Stromal cell of bone marrow (primary cell): ENCODE measurements around the gene NPEPL1.

Experiments
- DNase-seq: peaks from one replicate; pipeline ENCODE4 v3.0.0-alpha.2; 2012; ENCODE audit warnings: low read depth

The NPEPL1 gene

DNA sequence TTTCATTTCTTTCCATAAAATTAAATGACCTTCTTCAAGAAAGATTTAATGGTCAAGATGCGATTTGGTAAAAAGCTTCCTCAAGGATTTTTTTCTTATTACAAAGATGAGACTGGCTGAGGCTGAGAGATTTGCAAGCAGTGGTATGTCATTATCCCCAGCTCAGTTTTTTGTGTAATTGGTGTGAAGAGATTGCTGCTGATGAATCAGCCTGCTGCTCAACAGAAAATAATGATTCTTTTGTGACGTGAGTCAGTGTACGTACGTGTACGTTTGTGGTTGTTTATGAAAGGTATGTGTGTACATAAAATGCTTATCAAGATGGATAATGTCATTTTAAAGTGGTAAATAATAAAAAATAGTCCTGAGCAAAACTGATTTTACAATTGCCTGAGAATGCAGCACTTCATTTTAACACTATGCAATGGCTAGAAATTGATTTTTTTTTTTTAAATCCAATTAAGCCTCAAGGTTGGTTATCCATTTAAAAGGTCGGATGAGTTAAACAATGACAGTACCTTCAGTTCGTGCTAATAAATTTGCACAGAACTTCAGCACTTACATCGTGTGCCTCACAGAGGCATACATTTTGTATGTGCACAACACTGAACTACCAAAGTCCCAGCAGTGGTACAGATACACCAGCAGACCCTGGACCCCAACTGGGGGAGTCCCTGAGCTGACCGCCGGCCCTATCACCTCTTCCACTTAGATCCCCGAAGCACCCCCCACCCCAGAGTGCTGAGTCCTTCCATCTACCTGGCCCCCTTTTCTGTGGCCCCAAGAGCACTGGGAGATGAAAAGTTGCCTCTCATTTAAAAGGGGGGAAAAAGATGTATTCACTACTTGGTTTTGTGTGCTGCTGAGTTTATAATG lies 9.7 kb upstream of the NPEPL1 start:
- DNase-seq: no peak

DNA sequence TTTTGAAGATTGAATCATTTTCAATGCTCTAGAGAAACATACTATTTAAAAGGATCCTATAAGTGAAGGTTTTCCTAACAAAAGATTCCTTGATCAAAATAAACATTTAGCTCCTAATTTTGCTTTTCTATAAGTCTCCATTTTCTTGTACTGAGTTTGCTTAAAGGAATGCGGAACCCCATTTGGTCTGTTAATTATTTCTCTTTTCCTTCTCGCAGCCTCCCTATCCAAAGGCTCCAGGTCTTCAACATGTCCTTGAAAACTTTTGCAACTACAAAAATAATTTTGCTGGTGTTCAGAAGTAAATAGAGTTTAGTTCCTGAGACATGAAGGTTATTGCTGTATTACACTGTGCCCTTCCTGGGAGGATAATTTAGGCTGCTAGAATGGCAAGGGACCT lies 8.3 kb upstream of the NPEPL1 start:
- no peak for DNase-seq

DNA sequence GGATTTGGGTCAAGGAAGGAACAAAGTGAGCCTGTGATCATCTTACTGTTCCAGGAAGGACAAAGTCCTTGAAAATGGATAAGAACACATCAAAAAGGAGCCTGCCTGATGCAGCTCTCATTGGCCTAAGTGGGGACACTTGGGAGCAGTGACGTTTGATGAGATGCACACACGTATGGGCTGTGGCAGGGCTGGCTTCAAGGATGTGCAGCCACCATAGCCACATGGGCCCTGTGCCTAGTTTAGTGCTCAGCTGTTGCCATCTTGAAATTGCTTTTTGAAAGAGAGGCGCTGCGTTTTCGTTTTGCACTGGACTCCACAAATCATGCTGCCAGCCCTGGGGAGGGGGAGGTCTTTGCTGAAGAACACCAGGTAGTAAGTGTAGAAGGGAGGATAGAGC lies 6.6 kb upstream of the NPEPL1 start:
- no peak for DNase-seq

DNA sequence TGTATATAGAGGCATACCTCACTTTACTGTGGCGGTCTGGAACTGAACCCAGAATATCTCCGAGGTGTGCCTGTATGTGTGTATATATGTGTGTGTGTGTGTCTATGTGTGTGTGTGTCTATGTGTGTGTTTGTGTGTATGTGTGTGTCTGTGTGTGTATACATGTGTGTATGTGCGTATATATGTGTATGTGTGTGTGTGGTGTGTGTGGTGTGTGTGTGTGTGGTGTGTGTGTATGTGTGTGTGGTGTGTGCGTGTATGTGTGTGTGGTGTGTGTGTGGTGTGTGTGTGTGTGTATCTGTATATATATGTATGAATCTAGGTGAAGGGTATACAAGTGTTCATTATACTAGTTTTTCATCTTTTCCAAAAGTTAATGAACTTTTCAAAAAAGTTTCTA lies 4.2 kb upstream of the NPEPL1 start:
- no peak for DNase-seq

DNA sequence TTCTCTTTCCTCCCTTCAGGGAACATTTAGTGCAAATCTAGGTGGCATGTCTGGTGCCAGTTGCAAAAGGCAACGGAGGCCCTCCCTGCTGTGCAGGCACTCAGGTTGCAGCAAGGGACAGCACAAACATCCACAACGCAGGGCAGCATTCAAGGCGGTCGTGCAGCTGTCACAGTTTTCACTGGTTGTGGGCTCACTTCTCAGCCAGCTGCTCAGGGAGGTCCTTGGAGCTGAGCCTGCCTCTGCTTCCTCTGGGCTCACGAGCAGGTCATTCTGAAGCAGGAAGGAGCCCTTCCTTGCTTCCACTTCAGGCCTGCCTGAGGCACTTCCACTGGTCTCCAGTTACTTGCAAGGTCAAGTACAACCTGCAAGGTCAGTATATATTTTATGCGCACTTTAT lies 3.8 kb upstream of the NPEPL1 start:
- no peak for DNase-seq

DNA sequence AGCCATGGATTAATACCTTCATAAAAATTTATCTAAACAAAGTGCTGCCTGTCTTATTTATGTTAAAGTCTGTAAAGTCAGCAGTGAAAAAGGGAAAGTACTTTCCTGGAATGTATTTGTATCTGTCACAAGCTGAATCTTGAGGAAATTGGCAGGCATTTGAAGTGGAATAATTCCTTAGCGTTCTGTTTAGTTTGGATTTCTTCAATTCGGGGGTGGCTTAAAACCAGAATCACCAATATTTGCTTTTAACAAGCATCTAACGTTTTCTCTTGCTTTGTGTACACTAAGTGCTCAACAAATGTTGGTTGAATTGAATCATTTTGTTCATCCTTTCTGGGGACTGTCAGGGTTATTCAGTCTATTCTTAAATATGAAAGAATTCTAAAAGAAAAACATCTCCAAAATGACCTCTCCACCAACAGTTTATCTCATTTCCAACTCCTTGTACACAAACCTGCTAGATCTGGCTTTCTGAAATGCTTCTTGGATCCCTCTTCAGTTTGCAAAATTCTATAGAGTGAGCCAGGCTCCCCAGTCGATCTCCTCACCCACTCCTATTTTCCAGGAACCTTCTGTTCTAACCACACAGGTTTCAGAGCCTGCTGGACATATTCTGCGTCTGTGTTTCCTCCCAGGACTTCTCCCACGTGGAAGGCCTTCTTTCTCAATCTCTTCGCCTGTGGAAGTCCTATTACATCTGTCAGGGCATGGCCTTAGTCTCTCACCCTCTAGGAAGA lies 2.0 kb upstream of the NPEPL1 start:
- DNase-seq: peak; percentile 33

DNA sequence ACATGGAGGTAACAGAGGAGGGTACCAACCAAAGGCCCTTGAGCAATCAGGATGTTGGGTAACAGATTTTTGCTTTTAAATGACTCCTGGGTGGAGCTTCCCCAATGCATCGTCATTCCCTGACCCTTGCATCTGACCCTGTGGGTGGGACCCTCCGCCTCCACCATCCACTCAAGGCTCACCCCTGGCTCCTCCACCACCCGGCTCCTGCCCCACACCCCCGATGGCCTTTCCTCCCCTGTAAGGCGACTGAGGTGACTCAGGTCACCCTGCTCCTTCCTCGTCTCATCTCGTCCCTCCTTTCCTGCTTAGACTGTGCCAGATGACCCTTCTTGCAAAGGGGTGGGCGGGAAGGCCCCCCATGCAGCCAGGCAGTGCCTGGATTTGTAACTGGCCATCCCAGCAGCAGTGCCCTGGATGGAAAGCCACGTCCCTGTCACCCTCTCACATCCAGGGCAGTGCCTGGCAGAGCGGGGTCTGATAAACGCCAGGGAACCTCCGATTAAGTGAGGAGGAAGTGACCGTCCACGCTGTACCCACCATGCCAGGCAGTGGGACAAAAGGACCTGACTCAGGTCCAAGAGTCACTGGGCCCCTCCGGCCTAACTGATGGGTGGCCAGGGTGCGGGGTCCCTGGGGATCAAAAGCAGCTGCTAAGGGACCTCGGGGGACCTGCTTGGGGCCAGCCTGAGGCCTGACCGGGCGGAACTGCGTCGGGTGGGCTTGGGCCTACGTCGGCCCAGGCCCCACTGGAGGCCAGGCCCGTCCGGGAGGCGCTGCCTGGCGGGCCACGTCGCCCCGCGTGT lies 624 bp upstream of the NPEPL1 start:
- no peak for DNase-seq

DNA sequence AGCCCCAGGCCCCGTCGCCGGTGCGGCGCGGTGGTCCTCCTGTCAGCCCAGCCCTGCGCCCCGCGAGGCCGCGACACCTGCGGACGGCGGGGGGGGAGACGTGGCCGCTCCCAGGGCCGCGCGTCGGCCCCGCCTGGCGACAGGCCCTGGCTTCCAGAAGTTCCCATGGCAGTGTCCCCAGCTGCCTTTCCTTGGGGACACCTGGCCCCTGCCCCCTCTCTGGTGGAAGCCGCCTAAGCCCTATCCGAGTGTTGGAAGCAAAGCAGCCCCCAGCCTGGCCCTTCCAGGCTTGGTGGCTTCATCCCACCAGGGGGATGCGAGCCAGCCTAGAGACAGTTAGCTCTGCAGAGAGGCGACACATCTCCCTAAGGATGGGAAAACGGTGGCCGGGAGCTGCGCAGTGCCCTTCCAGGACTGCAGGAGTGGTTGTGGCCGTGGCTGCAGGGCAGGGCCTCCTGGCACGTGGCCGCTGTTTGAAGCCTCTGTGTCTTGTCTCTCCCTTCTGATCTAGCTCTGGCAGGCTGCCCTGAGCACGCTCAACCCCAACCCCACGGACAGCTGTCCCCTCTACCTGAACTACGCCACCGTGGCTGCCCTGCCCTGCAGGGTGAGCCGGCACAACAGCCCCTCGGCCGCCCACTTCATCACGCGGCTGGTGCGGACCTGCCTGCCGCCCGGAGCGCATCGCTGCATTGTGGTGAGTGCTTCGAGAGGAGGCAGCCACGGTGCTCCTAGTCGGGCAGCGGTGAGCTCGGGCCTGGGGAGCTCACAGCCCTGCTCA lies 816 bp downstream of the NPEPL1 start:
- DNase-seq: no peak

DNA sequence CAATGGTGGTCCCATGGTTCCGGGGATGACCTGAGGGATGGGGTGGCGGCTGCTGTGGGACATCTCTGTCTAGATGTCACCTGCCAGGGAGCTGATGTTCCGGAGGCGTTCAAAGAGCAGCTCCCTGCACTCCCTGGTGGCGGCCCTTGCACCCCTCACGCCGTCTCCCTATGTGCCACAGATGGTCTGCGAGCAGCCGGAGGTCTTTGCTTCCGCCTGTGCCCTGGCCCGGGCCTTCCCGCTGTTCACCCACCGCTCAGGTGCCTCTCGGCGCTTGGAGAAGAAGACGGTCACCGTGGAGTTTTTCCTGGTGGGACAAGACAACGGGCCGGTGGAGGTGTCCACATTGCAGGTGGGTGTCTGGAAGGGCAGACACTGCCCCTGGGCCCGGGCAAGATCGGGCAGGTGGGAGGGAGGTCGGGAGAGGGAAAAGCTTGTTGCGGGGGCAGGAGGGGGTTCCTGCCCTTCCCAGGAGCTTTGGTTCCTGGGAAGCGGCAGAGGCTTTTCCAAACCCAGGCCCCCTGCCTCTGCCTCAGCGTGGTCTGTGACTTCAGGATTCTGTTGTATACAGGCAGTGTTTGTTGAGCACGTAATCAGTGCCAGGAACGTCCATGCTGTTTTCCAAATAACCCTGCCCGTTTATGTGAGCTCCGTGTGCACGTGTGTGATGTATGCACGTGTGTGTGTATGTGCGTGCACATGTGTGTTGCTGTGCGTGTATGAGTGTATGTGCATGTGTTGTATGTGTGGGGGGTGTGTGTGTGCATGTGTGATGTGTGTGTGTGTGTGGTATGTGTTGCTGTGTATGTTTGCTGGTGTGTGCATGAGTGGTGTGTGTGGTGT lies 1.9 kb downstream of the NPEPL1 start:
- no peak for DNase-seq

DNA sequence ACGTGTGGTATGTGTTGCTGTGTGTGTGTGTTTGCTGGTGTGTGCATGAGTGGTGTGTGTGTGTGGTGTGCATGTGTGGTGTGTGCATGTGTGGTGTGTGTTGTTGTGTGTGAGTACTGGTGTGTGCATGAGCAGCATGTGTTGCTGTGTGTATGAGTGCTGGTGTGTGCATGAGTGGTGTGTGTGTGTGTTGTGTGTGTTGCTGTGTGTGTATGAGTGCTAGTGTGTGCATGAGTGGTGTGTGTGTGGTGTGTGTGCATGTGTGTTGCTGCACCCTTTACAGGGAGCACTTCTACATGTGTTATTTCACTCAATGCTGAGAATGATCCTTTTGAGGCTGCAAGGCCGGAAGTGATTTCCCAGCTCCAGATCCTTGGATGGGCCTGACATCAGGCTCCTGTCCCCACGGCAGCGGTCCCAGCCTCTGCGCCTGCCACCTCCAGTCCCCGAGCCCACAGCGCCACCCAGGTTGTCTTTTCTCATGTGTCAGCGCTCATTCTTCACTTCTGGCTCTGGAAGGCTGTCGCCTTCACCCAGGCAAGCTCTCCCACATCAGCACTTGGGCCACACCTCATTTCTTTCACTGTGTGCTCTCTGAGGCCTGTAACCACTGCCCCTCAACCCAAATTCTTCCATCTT lies 2.6 kb downstream of the NPEPL1 start:
- no peak for DNase-seq

DNA sequence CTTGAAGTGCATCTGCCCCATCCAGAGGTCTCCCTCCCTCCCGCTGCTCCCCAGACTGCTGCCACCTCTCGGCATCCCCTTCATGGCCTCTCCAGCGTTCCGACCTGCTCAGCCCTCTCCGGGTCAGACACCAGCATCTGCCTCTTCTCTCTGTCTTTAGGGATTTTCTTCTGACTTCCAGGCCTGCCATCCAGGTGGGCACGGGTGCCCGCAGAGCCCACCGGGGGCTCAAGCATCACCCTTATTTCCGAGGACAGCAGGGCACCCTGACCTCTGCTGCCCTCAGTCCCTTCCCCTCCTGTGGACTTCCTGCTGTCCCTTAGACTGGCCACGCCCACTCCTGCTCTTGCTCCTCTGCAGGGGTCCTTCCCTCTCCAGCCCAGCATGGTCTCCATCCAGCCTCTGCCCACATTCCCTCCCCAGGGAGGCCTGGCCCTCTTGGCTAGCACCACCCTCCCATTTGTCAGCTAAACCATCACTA lies 3.3 kb downstream of the NPEPL1 start:
- no peak for DNase-seq

DNA sequence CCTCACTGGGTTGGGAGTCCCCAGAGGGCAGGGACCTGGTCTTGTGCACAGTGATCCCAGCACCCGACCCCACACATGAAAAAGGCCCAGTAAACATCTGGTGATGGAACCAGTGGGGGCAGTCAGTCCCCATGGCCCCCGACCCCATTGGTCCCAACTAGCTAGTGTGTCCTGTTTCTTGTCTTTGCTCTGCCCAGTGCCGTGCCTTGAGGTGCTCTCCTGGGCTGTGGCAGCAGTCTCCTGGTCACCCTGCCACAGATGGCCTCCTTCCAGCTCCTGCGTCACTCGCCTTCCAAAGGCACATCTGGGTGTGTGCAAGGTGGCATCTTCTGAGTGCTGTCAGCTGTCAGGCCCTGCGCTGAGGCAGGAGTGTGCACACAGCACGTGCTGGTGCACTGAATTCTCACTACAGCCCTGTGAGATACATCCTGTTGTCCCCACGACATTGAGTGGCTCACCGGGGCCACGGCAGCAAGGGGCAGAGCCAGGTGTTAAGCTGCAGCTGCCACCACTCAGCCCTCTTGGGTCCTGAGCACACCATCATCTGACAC lies 3.9 kb downstream of the NPEPL1 start:
- DNase-seq: no peak

DNA sequence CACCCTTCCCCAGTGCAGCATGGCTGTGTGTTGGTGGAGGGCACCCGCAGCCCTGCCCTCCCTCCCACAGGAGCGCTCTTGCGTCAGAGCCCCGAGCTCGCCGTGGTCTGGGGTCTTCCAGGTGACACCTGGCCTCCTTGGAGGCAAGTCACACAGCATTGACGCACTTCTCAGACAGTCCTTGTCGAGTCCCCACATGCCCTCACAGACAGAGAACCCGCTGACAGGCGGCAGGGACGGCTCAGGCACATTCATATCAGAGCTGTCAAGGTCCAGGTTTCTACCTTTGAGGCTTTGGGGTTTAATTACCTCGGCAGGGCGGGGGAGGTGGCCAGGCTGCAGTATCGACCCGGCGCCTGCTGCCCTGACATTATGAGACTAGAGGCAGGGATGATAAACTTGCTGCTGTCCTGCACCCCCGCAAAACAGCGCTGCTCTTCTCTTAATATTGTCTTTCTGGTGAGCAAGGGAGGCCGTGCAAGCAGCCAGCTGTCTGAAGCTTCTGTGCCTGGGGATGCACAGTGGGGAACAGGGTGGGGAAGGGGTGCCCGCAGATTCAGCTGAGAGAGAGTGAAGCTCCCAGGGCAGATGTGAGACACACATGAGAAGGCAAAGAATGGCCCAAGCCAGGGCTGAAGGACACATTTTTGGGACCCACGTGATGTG lies 4.7 kb downstream of the NPEPL1 start:
- DNase-seq: no peak

DNA sequence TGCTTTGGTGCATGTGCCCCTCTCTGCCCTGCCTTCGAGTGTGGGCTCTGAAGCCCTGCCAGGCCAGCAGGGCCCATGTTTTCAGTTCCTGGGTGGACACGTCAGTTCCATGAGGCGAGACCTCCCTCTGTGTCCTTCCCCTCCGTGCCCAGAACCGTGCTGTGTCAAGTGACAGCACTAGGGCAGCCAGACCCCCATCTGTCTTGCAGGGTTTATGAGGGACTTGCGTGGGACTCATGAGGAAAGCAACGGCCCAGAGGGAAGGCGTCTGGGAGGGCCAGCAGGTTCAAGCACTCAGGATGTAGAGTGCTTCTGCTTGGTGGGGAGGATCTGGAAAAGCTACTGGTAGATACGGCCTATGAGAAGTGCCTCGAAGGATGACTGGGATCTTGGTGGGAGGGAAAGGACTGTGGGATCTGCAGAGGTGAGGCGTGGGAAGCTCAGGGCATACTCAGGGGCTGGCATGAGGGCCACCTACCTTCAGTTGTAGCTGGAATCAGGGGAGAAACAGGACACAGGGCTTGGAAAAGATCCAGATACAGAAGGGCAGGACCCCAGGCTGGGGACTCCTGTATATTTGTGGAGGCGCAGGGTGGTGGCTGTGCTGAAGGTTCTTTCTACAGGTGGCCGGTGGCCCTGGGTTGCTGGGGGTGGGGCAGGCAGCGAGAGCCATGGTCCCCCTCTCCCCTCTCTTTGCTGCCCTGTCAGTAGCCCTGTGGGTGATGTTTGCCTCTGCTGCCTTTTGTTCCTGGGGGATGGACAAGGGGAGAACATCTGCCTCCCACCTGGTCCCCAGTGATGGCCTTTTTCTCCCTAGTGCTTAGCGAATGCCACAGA lies 5.5 kb downstream of the NPEPL1 start:
- no peak for DNase-seq

DNA sequence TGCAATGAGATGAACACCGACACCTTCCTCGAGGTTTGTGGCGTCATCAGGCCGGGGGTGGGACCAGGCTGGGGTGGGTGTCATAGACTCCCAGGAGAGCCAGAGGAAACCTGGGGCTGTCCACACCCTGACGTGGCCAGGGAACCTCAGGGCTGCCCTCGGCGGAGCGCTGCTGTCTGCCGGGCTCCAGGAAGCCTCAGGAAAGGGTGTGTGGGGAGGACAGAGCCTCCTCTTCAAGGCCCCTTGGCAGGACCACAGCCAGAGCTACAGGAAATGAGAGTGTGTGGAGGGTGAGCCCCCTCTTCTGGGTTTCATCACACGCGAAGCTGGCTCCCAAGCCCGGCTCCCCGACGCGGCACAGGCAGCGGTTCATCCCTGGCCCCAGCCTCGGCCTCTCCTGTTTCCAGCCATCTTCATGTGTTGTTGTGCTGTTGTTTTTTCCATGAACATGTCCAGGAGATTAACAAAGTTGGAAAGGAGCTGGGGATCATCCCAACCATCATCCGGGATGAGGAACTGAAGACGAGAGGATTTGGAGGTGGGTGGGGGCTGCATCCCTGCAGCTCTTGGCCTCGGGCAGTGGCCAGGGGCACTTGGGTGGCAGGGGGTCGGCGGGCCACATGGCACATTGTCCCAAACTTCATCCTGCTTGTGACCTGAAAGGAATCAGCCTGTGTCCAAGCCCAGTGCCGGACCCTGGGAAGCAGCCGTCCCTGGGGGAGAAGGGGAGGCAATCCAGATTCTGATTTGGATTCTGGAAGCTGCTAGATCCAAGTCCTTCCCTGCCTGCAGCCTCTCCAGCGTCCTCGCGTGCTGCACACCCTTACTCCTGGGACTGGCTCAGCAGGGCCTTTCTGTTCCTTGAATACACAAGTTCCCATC lies 6.4 kb downstream of the NPEPL1 start:
- DNase-seq: no peak

DNA sequence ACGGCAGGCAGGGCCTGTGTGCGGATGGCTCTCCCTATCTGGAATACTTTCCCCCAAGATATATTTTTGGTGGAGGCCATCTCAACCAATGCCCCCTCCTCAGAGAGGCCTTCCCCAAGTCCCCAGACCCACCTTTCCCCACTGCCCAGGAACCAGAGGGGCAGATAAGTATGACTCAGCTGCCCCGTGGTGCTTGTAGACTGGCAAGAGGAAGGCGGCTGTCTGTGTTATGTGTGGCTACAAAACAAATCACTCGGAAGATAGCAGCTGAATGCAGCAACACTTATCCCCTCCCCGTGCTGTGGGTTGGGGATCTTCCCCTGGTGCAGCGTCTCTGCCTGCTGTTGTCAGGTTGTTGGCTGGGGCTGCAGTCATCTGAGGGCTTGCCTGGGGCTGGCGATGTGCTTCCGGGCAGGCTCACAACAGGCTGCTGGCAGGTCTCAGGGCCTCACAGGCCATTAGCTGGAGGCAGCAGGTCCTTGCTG lies 7.1 kb downstream of the NPEPL1 start:
- DNase-seq: no peak

DNA sequence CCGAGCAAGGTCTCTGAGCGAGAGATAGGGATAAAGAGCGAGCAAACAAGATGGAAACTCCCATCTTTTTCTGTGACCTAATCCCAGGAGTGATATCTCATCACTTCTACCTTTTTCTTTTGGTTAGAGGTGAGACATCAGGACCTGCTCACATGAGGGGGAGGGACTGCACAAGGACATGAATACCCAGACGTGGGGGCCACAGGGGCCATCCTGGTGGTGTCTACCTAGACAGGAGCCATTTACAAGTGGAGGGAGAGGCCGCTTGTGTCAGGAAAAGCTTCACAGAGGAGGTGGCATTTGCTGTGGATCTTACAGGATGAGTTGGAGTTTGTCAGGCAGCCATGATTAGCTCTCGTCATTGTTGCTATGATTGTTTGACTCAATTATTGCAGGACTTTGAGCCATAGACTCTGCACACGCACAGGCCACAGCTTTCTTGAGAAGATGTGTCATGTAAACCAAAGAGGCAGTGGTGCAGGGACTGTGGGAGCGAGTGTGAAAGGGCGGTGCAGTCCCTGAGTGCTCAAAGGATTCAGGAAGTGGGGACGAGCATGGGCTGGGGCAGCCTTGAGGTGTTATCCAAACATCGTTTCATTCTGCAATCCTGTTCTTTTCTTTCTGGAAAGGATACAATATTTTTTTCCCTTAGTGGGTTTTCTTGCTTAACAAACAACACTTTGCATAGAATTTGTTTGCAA lies 7.7 kb downstream of the NPEPL1 start:
- DNase-seq: peak; percentile 64
